Mesothelial cell of epicardium (in vitro differentiated cells): ENCODE measurements around the gene SLC35D3. TPM values are rescaled to one million over a fixed set of nuclear protein-coding genes. Genes with fewer than 3 reads are reported as not detected.
"Not testable (repeated sequence)": the region's sequence is repeated elsewhere in the genome, so short reads cannot be mapped to it uniquely, and the experiment has no call there.

Source experiments
- DNase-seq, 2 experiments: peaks; one replicate each; pipeline ENCODE4 v3.0.0; 2021; ENCODE audit warnings: low spot score in 2 of 2; ENCODE audit not compliant: unreplicated experiment in 2 of 2
- H3K27ac Mint-ChIP-seq: 2 replicates; pipeline ENCODE4 v1.8.0; 2021; ENCODE audit warnings: mixed read lengths
- H3K27me3 Mint-ChIP-seq: 2 replicates; pipeline ENCODE4 v1.8.0; 2021; ENCODE audit warnings: low read depth, mixed read lengths
- H3K36me3 Mint-ChIP-seq: 2 replicates; pipeline ENCODE4 v1.8.0; 2021; ENCODE audit warnings: mixed read lengths
- H3K4me1 Mint-ChIP-seq: 2 replicates; pipeline ENCODE4 v1.8.0; 2021; ENCODE audit warnings: mixed read lengths
- H3K4me3 Mint-ChIP-seq: 2 replicates; pipeline ENCODE4 v1.8.0; 2021; ENCODE audit warnings: mild to moderate bottlenecking, moderate library complexity, mixed read lengths
- H3K9me3 Mint-ChIP-seq: 2 replicates; pipeline ENCODE4 v1.8.0; 2021; ENCODE audit warnings: mixed read lengths
- CTCF ChIP-seq: fragments of 200-600 bp; sonication (generic); IDR thresholded peaks from one replicate; pipeline ENCODE4 v1.5.0; 2021; ENCODE audit warnings: antibody characterized with exemption; ENCODE audit not compliant: unreplicated experiment
- total RNA-seq: library from RNA; stranded (reverse); gene quantifications from 3 replicates; pipeline ENCODE4 v1.2.1, GENCODE V29; 2021

The SLC35D3 gene
- total RNA-seq, 1 donor from 2014 or later = not detected

GRCh38 chr6:136897071-136897470 lies 25.0 kb upstream of the SLC35D3 start:
- H3K36me3 Mint-ChIP-seq = peaks cover 23% of the 10 kb centered on the region
- peaks cover 6% of the 10 kb centered on the region for H3K4me1 Mint-ChIP-seq
- no peak overlapping the region for H3K4me3 Mint-ChIP-seq
- H3K27ac Mint-ChIP-seq = no peak overlapping the region
- no peaks in the 10 kb centered on the region for H3K9me3 Mint-ChIP-seq
- DNase-seq = no peak
- TF ChIP-seq CTCF = no peak
- no peaks in the 10 kb centered on the region for H3K27me3 Mint-ChIP-seq

- H3K27me3 Mint-ChIP-seq = no peaks in the 10 kb centered on the region
- no peaks in the 10 kb centered on the region for H3K4me1 Mint-ChIP-seq
- H3K27ac Mint-ChIP-seq = no peak overlapping the region
- H3K4me3 Mint-ChIP-seq = no peak overlapping the region
- H3K9me3 Mint-ChIP-seq = no peaks in the 10 kb centered on the region
- no peak for TF ChIP-seq CTCF
- peaks cover 21% of the 10 kb centered on the region for H3K36me3 Mint-ChIP-seq
- no peak for DNase-seq
Measured at GRCh38 chr6:136901212-136901784, 20.8 kb upstream of the SLC35D3 start.

DNA sequence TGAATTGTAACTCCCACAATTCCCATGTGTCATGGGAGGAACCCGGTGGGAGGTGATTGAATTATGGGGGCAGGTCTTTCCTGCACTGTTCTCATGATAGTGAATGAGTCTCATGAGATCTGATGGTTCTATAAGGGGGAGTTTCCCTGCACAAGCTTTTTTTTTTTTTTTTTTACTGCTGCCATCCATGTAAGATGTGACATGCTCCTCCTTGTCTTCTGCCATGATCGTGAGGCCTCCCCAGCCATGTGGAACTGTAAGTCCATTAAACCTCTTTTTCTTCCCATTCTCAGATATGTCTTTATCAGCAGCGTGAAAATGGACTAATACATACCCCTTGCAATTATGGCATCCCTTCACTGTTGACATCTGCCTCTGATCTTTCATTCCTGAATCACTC lies 17.6 kb upstream of the SLC35D3 start:
- H3K27me3 Mint-ChIP-seq = not testable (repeated sequence)

GRCh38 chr6:136914947-136915346 lies 7.2 kb upstream of the SLC35D3 start:
- H3K4me1 Mint-ChIP-seq = no peaks in the 10 kb centered on the region
- no peak for TF ChIP-seq CTCF
- H3K4me3 Mint-ChIP-seq = no peak overlapping the region
- H3K9me3 Mint-ChIP-seq = no peaks in the 10 kb centered on the region
- H3K27ac Mint-ChIP-seq = no peak overlapping the region
- DNase-seq = no peak
- H3K36me3 Mint-ChIP-seq = peaks cover 27% of the 10 kb centered on the region
- H3K27me3 Mint-ChIP-seq = peaks cover 18% of the 10 kb centered on the region

More for the DNA sequence above, 17.6 kb upstream of the SLC35D3 start:
- not testable (repeated sequence) for DNase-seq, H3K27ac Mint-ChIP-seq, H3K9me3 Mint-ChIP-seq, H3K4me1 Mint-ChIP-seq, H3K4me3 Mint-ChIP-seq
- H3K36me3 Mint-ChIP-seq = peaks cover 16% of the 10 kb centered on the region

DNA sequence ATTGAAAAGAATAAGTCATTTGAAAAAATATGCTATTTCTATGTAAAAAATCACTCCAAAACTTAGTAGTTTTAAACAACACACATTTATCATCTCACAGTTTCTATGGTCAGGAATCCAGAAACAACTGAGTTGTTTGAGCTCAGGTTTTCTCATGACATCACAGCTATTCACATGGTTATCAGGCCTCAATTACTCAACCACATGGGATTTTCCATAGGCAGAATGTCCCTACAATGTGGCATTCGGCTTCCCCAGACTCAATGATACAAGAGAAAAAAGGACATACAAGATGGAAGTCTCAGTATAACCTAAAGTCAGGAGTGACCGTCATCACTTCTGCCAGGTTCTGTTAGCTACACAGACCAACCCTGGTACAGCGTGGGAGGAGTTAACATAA lies 3.4 kb upstream of the SLC35D3 start:
- no peak overlapping the region for H3K27ac Mint-ChIP-seq
- peaks cover 18% of the 10 kb centered on the region for H3K36me3 Mint-ChIP-seq
- no peak for TF ChIP-seq CTCF
- no peak overlapping the region for H3K4me3 Mint-ChIP-seq
- peaks cover 50% of the 10 kb centered on the region for H3K27me3 Mint-ChIP-seq
- no peak for DNase-seq
- H3K9me3 Mint-ChIP-seq = no peaks in the 10 kb centered on the region
- H3K4me1 Mint-ChIP-seq = peaks cover 12% of the 10 kb centered on the region

- Mint-ChIP-seq H3K27ac (no peak overlapping the region), H3K4me1 (peaks cover 12% of the 10 kb centered on the region), H3K4me3 (peak overlapping the region; percentile 77), H3K9me3 (no peaks in the 10 kb centered on the region), H3K27me3 (peaks cover 62% of the 10 kb centered on the region), H3K36me3 (peaks cover 15% of the 10 kb centered on the region)
- DNase-seq = no peak
- no peak for TF ChIP-seq CTCF
Measured at GRCh38 chr6:136920216-136920615, 1.9 kb upstream of the SLC35D3 start.
